Caco-2 (cell line): ENCODE results near the gene TRPT1. TPM values are rescaled to one million over a fixed set of nuclear protein-coding genes. Genes with fewer than 3 reads are reported as not detected.

Experiments
- BruUV-seq: library from RNA; stranded (reverse); fragments of 400-500 nt; replicated peaks from 2 replicates; lab custom pipeline; 2021; lab: Mats Ljungman, UMichigan
- CTCF ChIA-PET: fragments of 300-600 bp; sonication (Branson Sonifier 250); formaldehyde crosslinking; loops from one replicate; lab custom pipeline; 2022; ENCODE audit warnings: antibody characterized with exemption; lab: Charles Lee
- POLR2A ChIA-PET: fragments of 300-600 bp; sonication (Branson Sonifier 250); formaldehyde crosslinking; loops from one replicate; lab custom pipeline; 2022; ENCODE audit warnings: antibody characterized with exemption; lab: Charles Lee
- DNase-seq, 2 experiments: peaks; one replicate each; pipeline versions ENCODE4 v3.0.0 to v3.0.0-alpha.2; 2020 to 2022
- H3K27me3 ChIP-seq: replicated peaks from 2 replicates; pipeline ENCODE4 v1.6.0; 2011; ENCODE audit warnings: low read length; ENCODE audit not compliant: control insufficient read depth, insufficient read depth
- H3K36me3 ChIP-seq: 2 replicates; pipeline ENCODE4 v1.5.1; 2011; ENCODE audit warnings: low read length; ENCODE audit not compliant: control insufficient read depth, insufficient read depth
- H3K4me1 ChIP-seq: fragments of 250-450 bp; sonication (Bioruptor Pico); 2 replicates; pipeline ENCODE4 v1.5.1; 2020; ENCODE audit warnings: mild to moderate bottlenecking
- H3K4me3 ChIP-seq: 2 replicates; pipeline ENCODE4 v1.5.1; 2011; ENCODE audit warnings: low read depth, mild to moderate bottlenecking, control low read depth, low read length
- H3K9me3 ChIP-seq: fragments of 250-450 bp; sonication (Bioruptor Pico); 2 replicates; pipeline ENCODE4 v1.5.1; 2020; ENCODE audit warnings: mild to moderate bottlenecking, moderate library complexity
- H3K27ac Mint-ChIP-seq: one replicate; pipeline ENCODE4 v1.8.0; 2022; ENCODE audit warnings: mixed read lengths; ENCODE audit not compliant: unreplicated experiment
- H3K27me3 Mint-ChIP-seq: one replicate; pipeline ENCODE4 v1.8.0; 2022; ENCODE audit warnings: mixed read lengths; ENCODE audit not compliant: insufficient read depth, unreplicated experiment
- H3K36me3 Mint-ChIP-seq: one replicate; pipeline ENCODE4 v1.8.0; 2022; ENCODE audit warnings: mild to moderate bottlenecking, mixed read lengths; ENCODE audit not compliant: insufficient read depth, unreplicated experiment
- H3K4me1 Mint-ChIP-seq: one replicate; pipeline ENCODE4 v1.8.0; 2022; ENCODE audit warnings: low read depth, mixed read lengths; ENCODE audit not compliant: unreplicated experiment
- H3K4me3 Mint-ChIP-seq: one replicate; pipeline ENCODE4 v1.8.0; 2022; ENCODE audit warnings: mild to moderate bottlenecking, moderate library complexity, mixed read lengths; ENCODE audit not compliant: unreplicated experiment
- H3K9me3 Mint-ChIP-seq: one replicate; pipeline ENCODE4 v1.8.0; 2022; ENCODE audit warnings: mixed read lengths; ENCODE audit not compliant: unreplicated experiment
- intact Hi-C: fragments of 100-400 bp; cut with micrococcal nuclease; formaldehyde crosslinking; loops from one replicate; pipeline ENCODE4 v1.10.0; 2022; ENCODE audit not compliant: unreplicated experiment
- total RNA-seq: library from RNA; stranded (reverse); gene quantifications from 2 replicates; pipeline ENCODE4 v1.2.3, GENCODE V29; 2022
- TF ChIP-seq, protein P1 (sequence below), 2 experiments: fragments of 200-600 bp in 1 of 2; IDR thresholded peaks; 1 replicate in 1 of 2; 2 replicates in 1 of 2; pipeline versions ENCODE4 v1.5.1 to v1.8.0; 2011 to 2022; ENCODE audit warnings: antibody characterized with exemption in 1 of 2, control low read depth in 1 of 2, inconsistent platforms in 1 of 2, low read depth in 1 of 2, low read length in 1 of 2, mild to moderate bottlenecking in 1 of 2, moderate library complexity in 1 of 2; ENCODE audit not compliant: insufficient read depth in 1 of 2, severe bottlenecking in 1 of 2, unreplicated experiment in 1 of 2

TRPT1 gene
- total RNA-seq, 1 experiment from 2014 or later, result 32.1 TPM

DNA sequence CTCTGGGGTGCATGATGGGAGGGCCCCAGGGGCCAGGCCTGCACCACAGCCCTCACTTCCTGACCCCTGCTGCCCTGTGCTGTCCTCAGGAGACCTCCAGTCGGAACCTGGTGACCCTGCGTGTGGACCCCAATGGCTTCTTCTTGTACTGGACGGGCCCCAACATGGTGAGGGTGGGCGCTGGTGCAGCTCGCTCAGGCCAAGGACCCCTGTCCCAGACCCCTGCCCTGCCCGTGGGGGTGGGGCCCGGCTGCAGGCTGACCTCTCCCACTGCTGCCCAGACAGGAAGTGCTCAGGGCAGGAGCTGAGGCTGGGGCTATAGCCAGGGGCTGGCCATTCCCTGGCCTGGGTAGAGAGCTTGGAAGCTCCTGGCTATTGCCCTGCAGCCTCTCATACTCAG, 28.3 kb upstream of the TRPT1 start:
- peaks cover 4% of the 10 kb centered on the region for H3K36me3 ChIP-seq
- H3K27me3 Mint-ChIP-seq, result no peaks in the 10 kb centered on the region
- TF ChIP-seq, protein P1, sequence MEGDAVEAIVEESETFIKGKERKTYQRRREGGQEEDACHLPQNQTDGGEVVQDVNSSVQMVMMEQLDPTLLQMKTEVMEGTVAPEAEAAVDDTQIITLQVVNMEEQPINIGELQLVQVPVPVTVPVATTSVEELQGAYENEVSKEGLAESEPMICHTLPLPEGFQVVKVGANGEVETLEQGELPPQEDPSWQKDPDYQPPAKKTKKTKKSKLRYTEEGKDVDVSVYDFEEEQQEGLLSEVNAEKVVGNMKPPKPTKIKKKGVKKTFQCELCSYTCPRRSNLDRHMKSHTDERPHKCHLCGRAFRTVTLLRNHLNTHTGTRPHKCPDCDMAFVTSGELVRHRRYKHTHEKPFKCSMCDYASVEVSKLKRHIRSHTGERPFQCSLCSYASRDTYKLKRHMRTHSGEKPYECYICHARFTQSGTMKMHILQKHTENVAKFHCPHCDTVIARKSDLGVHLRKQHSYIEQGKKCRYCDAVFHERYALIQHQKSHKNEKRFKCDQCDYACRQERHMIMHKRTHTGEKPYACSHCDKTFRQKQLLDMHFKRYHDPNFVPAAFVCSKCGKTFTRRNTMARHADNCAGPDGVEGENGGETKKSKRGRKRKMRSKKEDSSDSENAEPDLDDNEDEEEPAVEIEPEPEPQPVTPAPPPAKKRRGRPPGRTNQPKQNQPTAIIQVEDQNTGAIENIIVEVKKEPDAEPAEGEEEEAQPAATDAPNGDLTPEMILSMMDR (IDR thresholded peaks at IDR 0.05; ENCODE audit: insufficient read depth in 1 of 2, low read depth in 1 of 2, low read length in 1 of 2, severe bottlenecking in 1 of 2, unreplicated experiment in 1 of 2), result no peak
- BruUV-seq, result no TSS peak
- H3K4me1 ChIP-seq, result peaks cover 14% of the 10 kb centered on the region
- no peaks in the 10 kb centered on the region for H3K27me3 ChIP-seq
- ChIA-PET CTCF (no interaction called here), POLR2A (no interaction called here)
- no peaks in the 10 kb centered on the region for H3K9me3 Mint-ChIP-seq
- no peak overlapping the region for H3K4me3 Mint-ChIP-seq
- H3K4me1 Mint-ChIP-seq, result peaks cover 4% of the 10 kb centered on the region
- no peak overlapping the region for H3K4me3 ChIP-seq
- DNase-seq, result no peak
- H3K9me3 ChIP-seq, result no peaks in the 10 kb centered on the region
- H3K36me3 Mint-ChIP-seq, result peaks cover 30% of the 10 kb centered on the region
- no peak overlapping the region for H3K27ac Mint-ChIP-seq
- intact Hi-C loops, result no loop called here

DNA sequence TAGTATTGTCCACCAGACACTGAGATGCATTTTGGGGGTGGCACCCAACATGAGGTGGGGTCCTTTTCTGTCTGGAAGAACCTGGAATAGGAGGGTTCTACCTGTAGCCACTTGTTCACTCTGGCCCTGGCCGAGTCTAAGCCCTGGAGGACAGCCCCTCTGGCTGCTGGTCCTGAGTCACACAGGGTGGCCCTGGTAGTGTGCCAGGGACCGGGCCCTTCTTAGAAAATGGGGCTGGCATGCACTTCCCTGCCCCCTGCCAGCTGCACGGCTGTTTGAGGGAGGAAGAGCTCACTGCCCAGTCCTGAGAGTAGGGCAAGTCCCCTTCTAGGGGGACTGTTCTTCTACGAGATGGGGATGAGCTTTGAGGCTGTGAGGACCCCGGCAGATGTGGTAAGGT, 27.5 kb upstream of the TRPT1 start:
- TF ChIP-seq, protein P1 (IDR thresholded peaks at IDR 0.05; ENCODE audit: insufficient read depth in 1 of 2, low read depth in 1 of 2, low read length in 1 of 2, severe bottlenecking in 1 of 2, unreplicated experiment in 1 of 2), result no peak
- H3K27me3 ChIP-seq, result no peaks in the 10 kb centered on the region
- intact Hi-C loops, result no loop called here
- ChIA-PET CTCF (no interaction called here), POLR2A (no interaction called here)
- peaks cover 8% of the 10 kb centered on the region for H3K4me1 Mint-ChIP-seq
- H3K27ac Mint-ChIP-seq, result no peak overlapping the region
- no peak for DNase-seq
- no peaks in the 10 kb centered on the region for H3K9me3 Mint-ChIP-seq
- H3K9me3 ChIP-seq, result no peaks in the 10 kb centered on the region
- H3K4me3 ChIP-seq, result no peak overlapping the region
- H3K27me3 Mint-ChIP-seq, result no peaks in the 10 kb centered on the region
- peaks cover 15% of the 10 kb centered on the region for H3K4me1 ChIP-seq
- H3K36me3 ChIP-seq, result peaks cover 4% of the 10 kb centered on the region
- H3K4me3 Mint-ChIP-seq, result no peak overlapping the region
- no TSS peak for BruUV-seq
- peaks cover 26% of the 10 kb centered on the region for H3K36me3 Mint-ChIP-seq

DNA sequence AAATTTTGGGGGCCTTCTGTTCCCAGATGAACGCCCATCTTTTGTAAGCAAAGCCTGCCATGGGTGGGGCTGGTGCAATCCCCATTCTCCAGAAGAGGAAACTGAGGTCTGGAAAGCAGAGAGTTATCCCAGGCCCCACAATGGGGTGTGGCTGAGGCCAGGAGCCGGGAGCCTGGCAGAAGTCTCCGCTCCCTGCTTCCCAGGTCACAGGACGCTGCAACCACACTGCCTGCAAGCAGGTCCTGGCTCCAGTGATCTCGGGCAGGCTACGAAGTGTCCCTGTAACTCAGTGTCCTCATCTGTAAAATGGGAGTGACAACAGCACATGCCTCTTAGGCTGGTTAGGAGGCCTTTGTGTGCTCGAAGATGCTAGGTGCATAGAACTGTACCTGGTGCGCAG, 27.1 kb upstream of the TRPT1 start:
- intact Hi-C loops, result no loop called here
- H3K9me3 ChIP-seq, result no peaks in the 10 kb centered on the region
- BruUV-seq, result no TSS peak

More for the DNA sequence above, 27.1 kb upstream of the TRPT1 start:
- no peak for DNase-seq
- Histone ChIP-seq H3K4me3 (peak overlapping the region; percentile 66), H3K27me3 (no peaks in the 10 kb centered on the region), H3K4me1 (peaks cover 19% of the 10 kb centered on the region), H3K36me3 (peaks cover 4% of the 10 kb centered on the region)
- Mint-ChIP-seq H3K4me3 (peak overlapping the region; percentile 99), H3K27ac (no peak overlapping the region), H3K9me3 (no peaks in the 10 kb centered on the region), H3K4me1 (peaks cover 8% of the 10 kb centered on the region), H3K27me3 (no peaks in the 10 kb centered on the region), H3K36me3 (peaks cover 24% of the 10 kb centered on the region)
- TF ChIP-seq, protein P1 (IDR thresholded peaks at IDR 0.05; ENCODE audit: insufficient read depth in 1 of 2, low read depth in 1 of 2, low read length in 1 of 2, severe bottlenecking in 1 of 2, unreplicated experiment in 1 of 2), result no peak
- ChIA-PET CTCF (interaction anchor here (1.6 kb wide), 1 partner anchor 18 kb away, joined by 13 read pairs; no protein-coding TSS in a partner anchor), POLR2A (interaction anchor here (1.0 to 1.4 kb wide), 2 partner anchors 64 to 67 kb away, joined by 4 to 6 read pairs; partner anchors contain the start of genes PRDX5, STIP1 and TRMT112)
